Measurements from ENCODE around the gene SRGAP1. TPM values are rescaled to one million over a fixed set of nuclear protein-coding genes. Genes with fewer than 3 reads are reported as not detected.

The SRGAP1 gene
- total and polyA plus RNA-seq, 2 of the 8 experiments (the other 6 are each of a cell fraction or from before 2014, with no cell fraction given): 3.2 to 7.3 TPM

GRCh38 chr12:64173456-64173855 is 329.0 kb downstream of the SRGAP1 start:
- no peaks in the 10 kb centered on the region for H3K9me3 ChIP-seq (ENCODE audit: insufficient read depth in 2 of 2, low read depth in 1 of 2, low read length in 1 of 2)
- no peak overlapping the region for H2BK20ac ChIP-seq (ENCODE audit: low read length)
- TF ChIP-seq SP4 (IDR thresholded peaks at IDR 0.05; ENCODE audit: low read length): no peak
- no peak for TF ChIP-seq GTF2F1 (IDR thresholded peaks at IDR 0.05; ENCODE audit: borderline replicate concordance, low read depth, low read length)
- no peak for TF ChIP-seq JUN (IDR thresholded peaks at IDR 0.05; ENCODE audit: low read depth, low read length)
- TF ChIP-seq CBX5 (IDR thresholded peaks at IDR 0.05; ENCODE audit: low read depth, low read length): no peak
- TF ChIP-seq E2F6 (IDR thresholded peaks at IDR 0.05): no peak
- no peak for TF ChIP-seq ZNF274 (IDR thresholded peaks at IDR 0.05; ENCODE audit: borderline replicate concordance, extremely low read depth, low read length)
- TF ChIP-seq MAFK (IDR thresholded peaks at IDR 0.05; ENCODE audit: low read depth, low read length): no peak
- no peak for TF ChIP-seq CHD2 (IDR thresholded peaks at IDR 0.05; ENCODE audit: low read length)
- no peak for TF ChIP-seq CBX8 (IDR thresholded peaks at IDR 0.05; ENCODE audit: borderline replicate concordance, low read depth, low read length)
- H3K9ac ChIP-seq (replicated peaks in 1 of 4; ENCODE audit: extremely low read depth in 1 of 4, low read depth in 3 of 4, low read length in 3 of 4): no peak overlapping the region
- POLR2A ChIA-PET (ENCODE audit: partially characterized antibody): no interaction called here
- no peak overlapping the region for H3K18ac ChIP-seq (ENCODE audit: extremely low read depth, low read length)
- H3K27me3 ChIP-seq (replicated peaks in 1 of 4; ENCODE audit: control insufficient read depth in 3 of 4, extremely low read depth in 1 of 4, insufficient read depth in 3 of 4, low read length in 3 of 4): no peaks in the 10 kb centered on the region
- no peaks in the 10 kb centered on the region for H3K79me2 ChIP-seq (ENCODE audit: control insufficient read depth in 1 of 2, insufficient read depth in 2 of 2, low read length in 2 of 2)
- no peak overlapping the region for H3K27ac ChIP-seq (ENCODE audit: low read depth, low read length)
- 94% methylated on average over 3 of the region's 3 CpGs; no CpG with 5 or more reads in 1 of the 2 experiments for WGBS, 2 experiments (ENCODE audit: extremely low coverage in 1 of 2, insufficient coverage in 1 of 2, insufficient read length in 1 of 2, insufficient replicate concordance in 2 of 2, low coverage in 1 of 2, low lambda C conversion rate in 2 of 2, missing lambda C conversion rate in 1 of 2)
- H3K23ac ChIP-seq (ENCODE audit: insufficient read length): no peak overlapping the region
- H2BK12ac ChIP-seq (ENCODE audit: low read depth, low read length): no peak overlapping the region
- no peak overlapping the region for H4K91ac ChIP-seq (replicated peaks; ENCODE audit: insufficient read length, low read length)
- H4K5ac ChIP-seq (ENCODE audit: insufficient read length, low read depth, low read length): no peak overlapping the region
- H3K4me1 ChIP-seq (replicated peaks in 1 of 4; ENCODE audit: control insufficient read depth in 3 of 4, insufficient read depth in 4 of 4, low read length in 3 of 4): peaks cover 0 to 10% (median 6%) of the 10 kb centered on the region in 4 experiments; a peak in 5 of 7 replicates
- no peaks in the 10 kb centered on the region for H3K23me2 ChIP-seq (ENCODE audit: low read depth, low read length)
- no peak overlapping the region for H4K8ac ChIP-seq (ENCODE audit: extremely low read depth, insufficient read depth, low read length)
- no peak overlapping the region for H3K4me3 ChIP-seq (ENCODE audit: extremely low read depth in 1 of 4, insufficient read depth in 2 of 4, low read depth in 3 of 4, low read length in 4 of 4)
- no peaks in the 10 kb centered on the region for H3K79me1 ChIP-seq (ENCODE audit: low read depth, low read length)
- H2BK15ac ChIP-seq (ENCODE audit: low read length): no peak overlapping the region
- DNase-seq (ENCODE audit: low read depth in 1 of 2, low spot score in 2 of 2) (no peak), FAIRE-seq (no peak)
- no peak overlapping the region for H3K14ac ChIP-seq (ENCODE audit: insufficient read length)
- no peaks in the 10 kb centered on the region for H4K20me1 ChIP-seq (replicated peaks in 1 of 2; ENCODE audit: control insufficient read depth in 1 of 2, insufficient read depth in 2 of 2, low read length in 2 of 2)
- no peak overlapping the region for H3K4me2 ChIP-seq (ENCODE audit: insufficient read depth in 1 of 2, low read depth in 2 of 2, low read length in 2 of 2)
- H2BK120ac ChIP-seq (replicated peaks; ENCODE audit: low read depth, low read length): no peak overlapping the region
- no peak overlapping the region for H2AK5ac ChIP-seq (ENCODE audit: low read depth, low read length)
- no peaks in the 10 kb centered on the region; a peak in 1 of 8 replicates for H3K36me3 ChIP-seq (ENCODE audit: control insufficient read depth in 2 of 4, insufficient read depth in 4 of 4, low read length in 3 of 4)
- CTCF ChIA-PET (ENCODE audit: partially characterized antibody): interaction anchor here (0.6 kb wide), 2 partner anchors 358 to 619 kb away, joined by 3 read pairs; no protein-coding TSS in a partner anchor
- no peak overlapping the region for H3K4ac ChIP-seq (replicated peaks; ENCODE audit: insufficient read length, low read depth, low read length)
- no peak overlapping the region for H2AFZ ChIP-seq (ENCODE audit: low read length)
- no peak overlapping the region for H3K56ac ChIP-seq (replicated peaks; ENCODE audit: insufficient read length, low read depth, low read length)
- no peak overlapping the region for H2BK5ac ChIP-seq (ENCODE audit: low read depth, low read length)
